ENCODE results near the gene SOCS3. TPM values are rescaled to one million over a fixed set of nuclear protein-coding genes. Genes with fewer than 3 reads are reported as not detected.

Gene SOCS3, protein sequence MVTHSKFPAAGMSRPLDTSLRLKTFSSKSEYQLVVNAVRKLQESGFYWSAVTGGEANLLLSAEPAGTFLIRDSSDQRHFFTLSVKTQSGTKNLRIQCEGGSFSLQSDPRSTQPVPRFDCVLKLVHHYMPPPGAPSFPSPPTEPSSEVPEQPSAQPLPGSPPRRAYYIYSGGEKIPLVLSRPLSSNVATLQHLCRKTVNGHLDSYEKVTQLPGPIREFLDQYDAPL
- 5.4 and 5.8 TPM in 2 replicates for total RNA-seq
- long read RNA-seq: 0 reads

DNA sequence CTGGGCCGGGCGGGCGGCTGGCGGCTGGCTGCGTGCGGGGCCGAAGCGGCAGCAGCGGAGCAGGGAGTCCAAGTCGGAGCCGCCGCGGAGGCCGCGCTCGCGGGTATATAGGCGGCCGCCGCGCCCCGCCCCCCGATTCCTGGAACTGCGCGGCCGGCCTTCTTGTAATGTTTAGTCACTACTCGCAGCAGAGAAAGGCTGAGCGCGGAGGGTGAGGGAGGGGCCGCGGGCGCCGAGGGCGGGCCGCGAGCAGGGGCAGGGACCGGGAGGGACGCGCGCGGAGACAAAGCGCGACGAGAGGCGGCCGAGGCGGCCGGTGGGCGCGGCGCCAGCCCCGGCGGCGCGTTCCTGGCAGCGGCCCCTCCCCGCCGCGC lies at the start of gene SOCS3:
SOCS3 (minus strand) TSS at position 81 of the 374 bp plus-strand sequence. CDS start 982 bp downstream, outside the sequence.
- H3K9me3 Mint-ChIP-seq (ENCODE audit: low read depth): no peaks in the 10 kb centered on the region
- peak within 1 kb of the TSS; percentile 79 for H3K4me3 Mint-ChIP-seq (ENCODE audit: low read depth)
- peak within 1 kb of the TSS; percentile 93 for H3K27ac Mint-ChIP-seq
- peaks cover 21% of the 10 kb centered on the region for H3K4me1 Mint-ChIP-seq (ENCODE audit: low read depth)
- TF ChIP-seq, protein P1, sequence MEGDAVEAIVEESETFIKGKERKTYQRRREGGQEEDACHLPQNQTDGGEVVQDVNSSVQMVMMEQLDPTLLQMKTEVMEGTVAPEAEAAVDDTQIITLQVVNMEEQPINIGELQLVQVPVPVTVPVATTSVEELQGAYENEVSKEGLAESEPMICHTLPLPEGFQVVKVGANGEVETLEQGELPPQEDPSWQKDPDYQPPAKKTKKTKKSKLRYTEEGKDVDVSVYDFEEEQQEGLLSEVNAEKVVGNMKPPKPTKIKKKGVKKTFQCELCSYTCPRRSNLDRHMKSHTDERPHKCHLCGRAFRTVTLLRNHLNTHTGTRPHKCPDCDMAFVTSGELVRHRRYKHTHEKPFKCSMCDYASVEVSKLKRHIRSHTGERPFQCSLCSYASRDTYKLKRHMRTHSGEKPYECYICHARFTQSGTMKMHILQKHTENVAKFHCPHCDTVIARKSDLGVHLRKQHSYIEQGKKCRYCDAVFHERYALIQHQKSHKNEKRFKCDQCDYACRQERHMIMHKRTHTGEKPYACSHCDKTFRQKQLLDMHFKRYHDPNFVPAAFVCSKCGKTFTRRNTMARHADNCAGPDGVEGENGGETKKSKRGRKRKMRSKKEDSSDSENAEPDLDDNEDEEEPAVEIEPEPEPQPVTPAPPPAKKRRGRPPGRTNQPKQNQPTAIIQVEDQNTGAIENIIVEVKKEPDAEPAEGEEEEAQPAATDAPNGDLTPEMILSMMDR (IDR thresholded peaks at IDR 0.05; ENCODE audit: unreplicated experiment): no peak
- peaks cover 4% of the 10 kb centered on the region for H3K36me3 Mint-ChIP-seq (ENCODE audit: insufficient read depth)
- DNase-seq (ENCODE audit: low spot score, unreplicated experiment): peak; percentile 83
- H3K27me3 Mint-ChIP-seq: peaks cover 34% of the 10 kb centered on the region

DNA sequence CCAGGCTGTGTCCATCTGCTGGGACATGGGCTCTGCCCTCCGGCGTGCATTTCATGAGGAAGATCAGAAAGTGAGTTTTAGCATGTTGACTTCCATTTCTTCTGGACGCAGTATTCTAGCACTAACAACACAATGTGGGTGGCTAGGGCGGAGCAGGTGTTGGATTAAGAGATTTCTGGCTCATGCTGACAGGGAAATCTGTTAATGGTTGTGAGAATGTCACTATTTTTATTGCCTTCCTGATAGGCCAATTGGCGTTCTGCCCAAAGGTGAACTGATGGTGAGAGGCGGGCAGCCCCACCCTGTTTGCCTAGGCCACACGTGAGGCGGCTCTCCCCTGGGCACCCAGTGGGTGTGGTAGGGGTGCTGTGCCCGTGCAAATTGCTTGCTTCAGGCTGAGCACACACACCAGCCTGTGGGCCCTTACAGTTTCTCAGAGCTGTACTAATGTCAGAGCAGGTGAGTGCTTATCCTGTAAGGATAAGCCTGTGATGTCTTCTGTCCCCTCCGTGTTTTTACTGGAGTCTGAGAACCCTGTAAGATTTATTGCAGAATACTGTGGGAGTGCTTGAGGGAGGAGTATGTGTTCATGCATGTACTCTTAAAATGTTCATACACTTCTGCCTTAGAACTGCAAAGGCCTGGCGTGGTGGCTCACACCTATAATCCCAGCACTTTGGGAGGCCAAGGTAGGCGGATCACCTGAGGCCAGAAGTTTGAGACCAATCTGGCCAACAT lies 49.5 kb upstream of the SOCS3 start:
- Mint-ChIP-seq H3K4me3 (ENCODE audit: low read depth) (no peak overlapping the region), H3K4me1 (ENCODE audit: low read depth) (peaks cover 15% of the 10 kb centered on the region), H3K27me3 (no peaks in the 10 kb centered on the region), H3K9me3 (ENCODE audit: low read depth) (no peaks in the 10 kb centered on the region), H3K36me3 (ENCODE audit: insufficient read depth) (peaks cover 5% of the 10 kb centered on the region), H3K27ac (peak overlapping the region; percentile 61)
- DNase-seq (ENCODE audit: low spot score, unreplicated experiment): no peak
- TF ChIP-seq, protein P1 (IDR thresholded peaks at IDR 0.05; ENCODE audit: unreplicated experiment): no peak

DNA sequence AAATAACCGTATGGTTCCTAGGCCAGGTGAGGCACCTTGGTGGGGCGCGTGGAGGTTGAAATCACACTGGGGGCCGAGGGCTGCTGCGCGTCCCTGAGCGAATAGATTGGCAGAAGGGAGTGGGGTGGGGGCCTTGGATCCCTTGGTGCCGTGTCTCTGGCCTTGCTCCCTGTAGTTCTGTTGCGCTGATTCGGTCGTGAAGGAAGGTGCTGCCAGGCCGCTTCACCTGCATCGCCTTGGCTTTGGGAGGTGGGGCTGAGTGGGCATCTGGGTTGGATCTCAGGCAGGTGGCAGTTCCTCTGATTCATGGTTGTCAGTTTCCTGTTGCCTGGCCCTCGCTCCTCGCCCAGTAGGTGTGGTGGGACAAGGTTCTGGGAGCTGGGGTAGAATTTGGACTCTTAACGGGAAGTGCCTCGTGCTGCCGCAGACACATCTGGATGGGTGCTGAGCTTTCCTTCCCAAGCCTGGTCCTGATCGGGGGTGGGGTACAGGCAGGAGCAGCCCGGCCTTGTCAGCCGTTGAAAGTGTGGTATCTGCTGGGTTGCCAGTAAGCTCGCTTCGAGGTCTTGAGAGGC lies 48.7 kb upstream of the SOCS3 start:
- Mint-ChIP-seq H3K27ac (peak overlapping the region; percentile 84), H3K9me3 (ENCODE audit: low read depth) (no peaks in the 10 kb centered on the region), H3K4me1 (ENCODE audit: low read depth) (peaks cover 15% of the 10 kb centered on the region), H3K36me3 (ENCODE audit: insufficient read depth) (peaks cover 6% of the 10 kb centered on the region), H3K4me3 (ENCODE audit: low read depth) (no peak overlapping the region), H3K27me3 (no peaks in the 10 kb centered on the region)
- no peak for DNase-seq (ENCODE audit: low spot score, unreplicated experiment)
- TF ChIP-seq, protein P1 (IDR thresholded peaks at IDR 0.05; ENCODE audit: unreplicated experiment): no peak

DNA sequence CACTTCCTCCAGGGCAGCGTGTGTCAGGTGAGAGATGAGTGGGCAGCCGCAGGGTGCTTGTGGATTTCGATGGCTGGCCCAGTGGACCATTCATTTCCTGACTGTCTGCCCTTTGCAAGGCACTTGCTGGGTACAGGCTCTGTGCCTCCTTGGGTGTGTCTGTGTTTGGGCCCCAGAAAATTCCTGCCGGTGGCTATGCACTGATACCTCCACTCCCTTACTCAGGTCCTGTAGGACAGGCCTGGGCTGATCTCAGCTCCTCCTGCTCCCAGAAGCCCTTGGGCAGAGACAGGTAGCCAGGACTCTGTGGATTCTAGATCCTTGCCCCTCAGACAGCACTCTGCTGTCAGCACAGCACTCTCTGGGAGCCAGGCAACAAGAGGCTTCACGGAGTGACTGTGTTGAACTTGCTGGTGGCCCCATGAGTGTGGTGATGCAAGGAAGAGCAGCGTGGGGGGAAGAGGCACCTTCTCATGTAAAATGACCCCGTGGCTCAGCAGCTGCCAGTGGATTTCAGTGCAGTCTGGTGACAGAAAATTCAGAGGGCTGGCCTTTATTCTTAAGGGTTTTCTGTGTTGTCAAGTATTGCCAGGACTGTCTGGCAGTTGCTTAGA lies 47.6 kb upstream of the SOCS3 start:
- Mint-ChIP-seq H3K36me3 (ENCODE audit: insufficient read depth) (peaks cover 11% of the 10 kb centered on the region), H3K9me3 (ENCODE audit: low read depth) (no peaks in the 10 kb centered on the region), H3K27ac (no peak overlapping the region), H3K27me3 (no peaks in the 10 kb centered on the region), H3K4me1 (ENCODE audit: low read depth) (peaks cover 15% of the 10 kb centered on the region), H3K4me3 (ENCODE audit: low read depth) (no peak overlapping the region)
- no peak for DNase-seq (ENCODE audit: low spot score, unreplicated experiment)
- TF ChIP-seq, protein P1 (IDR thresholded peaks at IDR 0.05; ENCODE audit: unreplicated experiment): no peak

DNA sequence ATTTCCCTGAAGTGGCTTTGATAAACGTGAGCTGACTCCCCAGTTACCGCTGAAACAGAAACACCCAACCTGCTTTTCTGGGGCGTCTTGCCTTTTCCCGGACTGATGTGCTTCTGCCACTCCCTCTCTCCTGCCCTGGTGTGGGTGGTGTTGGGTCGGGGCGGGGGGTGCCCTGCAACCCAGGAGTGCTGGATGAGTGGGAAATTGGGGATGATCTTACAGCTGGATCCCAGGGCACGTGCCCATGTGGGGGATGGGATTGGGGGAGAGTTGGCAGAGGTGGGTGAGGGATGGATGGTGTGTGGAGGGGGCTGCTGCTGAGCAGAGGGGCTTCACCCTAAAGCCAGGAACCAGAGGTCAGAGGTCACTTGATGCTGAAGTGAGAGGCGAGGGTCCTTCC lies 47.0 kb upstream of the SOCS3 start:
- TF ChIP-seq, protein P1 (IDR thresholded peaks at IDR 0.05; ENCODE audit: unreplicated experiment): no peak
- H3K36me3 Mint-ChIP-seq (ENCODE audit: insufficient read depth): peaks cover 12% of the 10 kb centered on the region
- no peaks in the 10 kb centered on the region for H3K9me3 Mint-ChIP-seq (ENCODE audit: low read depth)
- no peak for DNase-seq (ENCODE audit: low spot score, unreplicated experiment)
- H3K4me3 Mint-ChIP-seq (ENCODE audit: low read depth): no peak overlapping the region
- H3K4me1 Mint-ChIP-seq (ENCODE audit: low read depth): peaks cover 11% of the 10 kb centered on the region
- H3K27me3 Mint-ChIP-seq: no peaks in the 10 kb centered on the region
- H3K27ac Mint-ChIP-seq: no peak overlapping the region
